Astrocyte of the spinal cord (primary cell): ENCODE results near the gene KCNIP3.

Experiments
- DNase-seq: peaks from one replicate; pipeline ENCODE4 v3.0.0; 2011; ENCODE audit warnings: low read depth, low spot score
- H3K4me3 ChIP-seq: 2 replicates; pipeline ENCODE4 v1.5.1; 2011; ENCODE audit warnings: low read depth, mild to moderate bottlenecking, low read length, moderate library complexity
- CTCF ChIP-seq: IDR thresholded peaks from 2 replicates; pipeline ENCODE4 v1.5.1; 2012; ENCODE audit warnings: low read depth, mild to moderate bottlenecking, low read length, inconsistent platforms
- in situ Hi-C: cut with HindIII; loops from 2 replicates; pipeline ENCODE4 v1.10.0; 2017; ENCODE audit warnings: low sequenced_read_pairs

KCNIP3 gene

DNA sequence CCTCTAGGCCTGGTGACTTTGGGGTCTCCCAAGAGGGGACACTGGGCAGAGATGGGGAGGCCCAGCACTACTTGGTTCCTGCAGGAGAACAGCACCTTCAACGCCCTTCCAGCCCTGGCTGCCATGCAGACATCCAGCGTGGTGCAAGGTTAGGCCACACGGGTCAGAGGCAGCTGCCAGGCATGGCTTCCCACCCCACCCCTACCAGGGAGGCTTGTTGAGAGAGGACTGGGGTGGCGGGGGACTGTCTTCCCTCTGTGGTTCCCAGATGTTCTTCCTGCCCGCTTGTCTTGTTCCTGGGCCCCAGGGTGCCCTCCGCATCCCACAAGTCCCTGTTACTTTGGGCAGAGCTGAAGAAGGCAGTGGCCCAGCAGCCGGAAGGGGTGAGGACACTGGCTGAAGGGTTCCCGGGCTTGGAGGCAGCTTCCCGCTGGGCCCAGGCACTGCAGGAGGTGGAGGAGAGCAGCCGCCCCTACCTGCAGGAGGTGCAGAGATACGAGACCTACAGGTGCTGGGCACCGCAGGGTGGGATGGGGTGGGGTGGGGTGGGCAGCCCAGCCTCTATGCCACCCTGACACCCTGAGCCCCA, 18.4 kb upstream of the KCNIP3 start:
- in situ Hi-C loops, result no loop called here
- no peak overlapping the region for H3K4me3 ChIP-seq
- no peak for TF ChIP-seq CTCF
- DNase-seq, result no peak

- H3K4me3 ChIP-seq, result no peak overlapping the region
- no peak for TF ChIP-seq CTCF
- no peak for DNase-seq
- in situ Hi-C loops, result no loop called here
These were observed 17.6 kb upstream of the KCNIP3 start for GRCh38 chr2:95279435-95280035.

GRCh38 chr2:95281071-95281470, 16.1 kb upstream of the KCNIP3 start:
- in situ Hi-C loops, result no loop called here
- no peak for DNase-seq
- H3K4me3 ChIP-seq, result no peak overlapping the region
- no peak for TF ChIP-seq CTCF

- no peak for TF ChIP-seq CTCF
- DNase-seq, result no peak
- H3K4me3 ChIP-seq, result no peak overlapping the region
- in situ Hi-C loops, result no loop called here
These were observed 15.4 kb upstream of the KCNIP3 start for GRCh38 chr2:95281786-95282185.

DNA sequence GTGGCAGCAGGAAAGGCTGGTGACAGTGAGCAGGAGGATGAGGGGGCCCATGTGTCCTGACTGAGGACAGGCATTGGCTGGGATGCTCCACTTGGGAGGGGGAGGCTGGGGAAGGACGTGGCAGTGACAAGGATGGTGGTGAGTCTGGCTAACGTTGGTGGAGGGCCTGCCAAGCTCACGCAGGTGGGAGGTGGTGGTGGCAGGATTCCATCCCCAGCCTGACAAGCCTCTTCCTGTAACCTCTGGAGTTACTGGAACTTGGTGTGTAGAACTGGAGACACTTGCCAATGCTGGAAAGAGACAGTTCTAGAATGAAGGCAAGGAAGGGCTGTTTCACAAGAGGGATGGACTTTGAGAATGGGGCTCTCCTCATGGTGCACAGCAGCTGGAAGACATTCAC, 14.7 kb upstream of the KCNIP3 start:
- no peak for TF ChIP-seq CTCF
- DNase-seq, result no peak
- no peak overlapping the region for H3K4me3 ChIP-seq
- in situ Hi-C loops, result no loop called here

DNA sequence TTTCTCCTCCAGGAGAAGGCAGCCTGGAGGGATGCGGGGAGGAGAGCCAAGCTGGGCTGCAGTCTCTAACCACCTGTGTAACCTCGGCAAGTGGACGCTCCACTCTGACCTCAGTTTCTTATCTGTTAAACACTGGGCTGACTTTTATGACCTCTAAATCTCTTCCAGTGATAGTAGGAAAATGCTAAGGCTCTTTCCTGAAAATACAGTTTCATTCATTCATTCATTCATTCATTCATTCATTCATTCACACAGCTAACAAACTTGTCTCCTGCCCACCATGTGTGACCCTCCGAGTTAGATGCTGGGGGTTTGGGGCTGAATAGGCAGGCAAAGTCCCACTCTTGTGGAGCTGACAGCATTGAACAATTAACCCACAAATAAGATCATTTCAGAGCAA, 13.6 kb upstream of the KCNIP3 start:
- H3K4me3 ChIP-seq, result no peak overlapping the region
- no peak for TF ChIP-seq CTCF
- DNase-seq, result no peak
- in situ Hi-C loops, result no loop called here
